Peyer's patch (tissue), 4 donors: ENCODE measurements around the gene USP3. TPM values are rescaled to one million over a fixed set of nuclear protein-coding genes. Genes with fewer than 3 reads are reported as not detected.

Experiments used
- DNase-seq, 3 donors: peaks; one replicate each; pipeline ENCODE4 v3.0.0-alpha.2; 2017 to 2019
- H3K27ac ChIP-seq, 4 donors: fragments of 200-600 bp; sonication (generic); one replicate each; pipeline ENCODE4 v1.5.1; 2016 to 2019
- H3K27me3 ChIP-seq, 2 donors: fragments of 200-600 bp; sonication (generic); one replicate each; pipeline ENCODE4 v1.5.1; 2019
- H3K36me3 ChIP-seq, 3 donors: fragments of 200-600 bp; sonication (generic); one replicate each; pipeline ENCODE4 v1.5.1; 2016 to 2019
- H3K4me1 ChIP-seq, 4 donors: fragments of 200-600 bp; sonication (generic); one replicate each; pipeline ENCODE4 v1.5.1; 2016 to 2019
- H3K4me3 ChIP-seq, 4 donors: fragments of 200-600 bp; sonication (generic); 1 replicate in 3 of 4; 2 replicates in 1 of 4; pipeline ENCODE4 v1.5.1; 2016 to 2019; ENCODE audit warnings: mild to moderate bottlenecking in 1 of 4
- H3K9me3 ChIP-seq, 4 donors: fragments of 200-600 bp; sonication (generic); one replicate each; pipeline ENCODE4 v1.5.1; 2016 to 2019; ENCODE audit warnings: mild to moderate bottlenecking in 1 of 4
- POLR2A ChIP-seq, 2 donors: fragments of 450-650 bp; IDR thresholded peaks; one replicate each; pipeline ENCODE4 v1.5.1; 2017; ENCODE audit warnings: antibody characterized with exemption in 2 of 2, mild to moderate bottlenecking in 2 of 2, moderate library complexity in 2 of 2
- total RNA-seq, 4 donors: library from RNA; depleted of rRNA; stranded (reverse); fragments of >200 nt; gene quantifications; one replicate each; pipeline ENCODE4 v1.1.0, GENCODE V29; 2016
- TF ChIP-seq, protein P1 (sequence below), 6 experiments: fragments of 450-650 bp in 4 of 6; fragments of 200-600 bp in 2 of 6; sonication (generic) in 1 of 6; IDR thresholded peaks; one replicate each; pipeline ENCODE4 v1.5.1; 2017 to 2019; ENCODE audit warnings: antibody characterized with exemption in 6 of 6, mild to moderate bottlenecking in 3 of 6, moderate library complexity in 1 of 6

Gene USP3
- total RNA-seq, 4 donors from 2014 or later = 67.8 to 86.1 (median 76.9) TPM

DNA sequence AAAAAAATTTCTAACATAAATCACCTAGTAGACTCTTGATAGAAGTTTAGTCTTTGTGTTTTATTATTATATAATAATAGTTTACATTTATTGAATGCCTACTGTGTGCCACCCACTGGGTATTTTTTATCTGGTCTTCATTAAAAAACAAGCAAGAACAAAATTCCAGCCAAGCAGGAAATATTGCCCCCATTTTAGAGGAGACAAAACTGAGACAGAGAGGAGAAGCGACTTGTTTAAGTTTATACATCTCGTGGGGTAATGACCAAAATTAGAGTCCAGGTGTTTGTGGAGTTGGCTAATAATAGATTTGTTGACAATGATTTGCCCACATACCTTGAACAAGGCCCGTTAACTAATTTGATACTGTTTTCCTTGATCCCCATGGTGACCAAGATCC, 59.7 kb downstream of the USP3 start:
- Histone ChIP-seq H3K36me3 (peaks cover 0 to 79% (median 0%) of the 10 kb centered on the region in 3 donors), H3K4me3 (no peak overlapping the region), H3K27ac (no peak overlapping the region), H3K4me1 (no peaks in the 10 kb centered on the region), H3K27me3 (no peaks in the 10 kb centered on the region), H3K9me3 (no peaks in the 10 kb centered on the region)
- no peak for TF ChIP-seq POLR2A (IDR thresholded peaks at IDR 0.05)
- TF ChIP-seq, protein P1, sequence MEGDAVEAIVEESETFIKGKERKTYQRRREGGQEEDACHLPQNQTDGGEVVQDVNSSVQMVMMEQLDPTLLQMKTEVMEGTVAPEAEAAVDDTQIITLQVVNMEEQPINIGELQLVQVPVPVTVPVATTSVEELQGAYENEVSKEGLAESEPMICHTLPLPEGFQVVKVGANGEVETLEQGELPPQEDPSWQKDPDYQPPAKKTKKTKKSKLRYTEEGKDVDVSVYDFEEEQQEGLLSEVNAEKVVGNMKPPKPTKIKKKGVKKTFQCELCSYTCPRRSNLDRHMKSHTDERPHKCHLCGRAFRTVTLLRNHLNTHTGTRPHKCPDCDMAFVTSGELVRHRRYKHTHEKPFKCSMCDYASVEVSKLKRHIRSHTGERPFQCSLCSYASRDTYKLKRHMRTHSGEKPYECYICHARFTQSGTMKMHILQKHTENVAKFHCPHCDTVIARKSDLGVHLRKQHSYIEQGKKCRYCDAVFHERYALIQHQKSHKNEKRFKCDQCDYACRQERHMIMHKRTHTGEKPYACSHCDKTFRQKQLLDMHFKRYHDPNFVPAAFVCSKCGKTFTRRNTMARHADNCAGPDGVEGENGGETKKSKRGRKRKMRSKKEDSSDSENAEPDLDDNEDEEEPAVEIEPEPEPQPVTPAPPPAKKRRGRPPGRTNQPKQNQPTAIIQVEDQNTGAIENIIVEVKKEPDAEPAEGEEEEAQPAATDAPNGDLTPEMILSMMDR (IDR thresholded peaks at IDR 0.05) = no peak
- DNase-seq = no peak

DNA sequence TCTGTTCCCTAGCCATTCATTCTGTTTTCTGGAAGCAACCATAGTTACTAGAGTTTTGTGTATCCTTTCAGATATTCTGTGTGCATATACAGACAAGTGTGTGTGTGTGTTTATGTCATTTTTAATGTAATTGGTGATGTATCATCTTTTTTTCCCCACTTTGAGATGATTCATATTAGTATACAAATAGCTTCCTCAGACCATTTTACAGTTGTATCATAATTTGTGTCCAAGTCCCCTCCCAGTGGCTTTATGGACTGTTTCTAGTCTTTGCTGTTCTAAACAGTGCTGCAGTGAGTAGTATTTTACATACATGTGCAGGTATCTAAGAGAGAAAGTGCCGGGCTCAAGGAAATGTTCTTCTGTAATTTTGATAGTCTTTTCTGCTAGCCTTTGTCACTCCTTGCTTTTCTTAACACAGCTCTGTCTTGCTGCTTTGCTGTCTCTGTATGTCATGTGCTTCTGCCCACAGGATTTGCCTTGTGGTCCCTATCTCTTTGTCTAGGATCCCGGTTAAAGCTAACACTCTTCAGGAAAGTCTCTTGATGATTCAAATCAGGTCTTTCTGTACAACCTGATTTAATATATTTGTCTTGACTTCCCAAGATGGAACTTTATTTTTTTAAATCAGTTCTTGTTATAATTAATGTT, 61.3 kb downstream of the USP3 start:
- peaks cover 0 to 79% (median 0%) of the 10 kb centered on the region in 3 donors for H3K36me3 ChIP-seq

DNA sequence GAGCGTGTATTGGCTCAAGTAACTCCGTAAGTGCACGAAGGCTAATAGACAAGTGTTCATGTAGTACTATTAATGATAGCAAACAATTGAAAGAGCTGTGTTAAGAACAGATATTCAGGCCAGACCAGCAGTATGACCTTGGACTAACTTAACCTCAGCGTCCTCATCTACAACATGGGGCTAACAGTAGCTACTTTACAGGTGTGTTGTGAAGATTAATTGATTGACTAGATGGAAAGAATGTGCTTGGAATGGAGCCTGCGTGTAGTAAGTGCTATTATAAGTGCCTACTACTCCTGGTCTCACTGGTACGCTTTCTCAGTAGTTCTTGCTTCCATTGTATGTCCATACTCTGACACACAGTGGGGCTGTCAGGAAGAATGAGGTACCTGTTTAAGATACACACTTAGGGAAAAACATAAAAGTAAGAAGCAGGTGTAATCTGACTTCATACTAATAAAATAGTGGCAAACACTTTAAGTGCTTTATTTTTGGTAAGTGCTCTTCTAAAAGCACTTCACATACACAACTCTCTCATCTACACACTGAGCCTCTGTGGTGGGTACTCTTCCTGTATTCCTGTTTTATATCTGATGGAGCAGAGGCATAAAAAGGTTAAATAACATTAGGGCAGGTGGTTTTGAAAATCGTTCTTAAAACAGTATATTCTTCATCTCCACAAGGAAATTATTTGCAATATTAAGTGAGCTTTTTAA, 68.5 kb downstream of the USP3 start:
- no peak overlapping the region for H3K4me3 ChIP-seq
- TF ChIP-seq, protein P1 (IDR thresholded peaks at IDR 0.05) = no peak
- no peak for TF ChIP-seq POLR2A (IDR thresholded peaks at IDR 0.05)
- peaks cover 0 to 61% (median 0%) of the 10 kb centered on the region in 3 donors for H3K36me3 ChIP-seq
- no peaks in the 10 kb centered on the region for H3K27me3 ChIP-seq
- DNase-seq = no peak
- H3K9me3 ChIP-seq = no peaks in the 10 kb centered on the region
- H3K27ac ChIP-seq = no peak overlapping the region
- no peaks in the 10 kb centered on the region for H3K4me1 ChIP-seq

More for the DNA sequence above, 61.3 kb downstream of the USP3 start:
- no peak overlapping the region for H3K4me3 ChIP-seq
- TF ChIP-seq, protein P1 (IDR thresholded peaks at IDR 0.05) = no peak
- TF ChIP-seq POLR2A (IDR thresholded peaks at IDR 0.05) = no peak
- no peaks in the 10 kb centered on the region for H3K27me3 ChIP-seq
- no peaks in the 10 kb centered on the region for H3K4me1 ChIP-seq
- H3K27ac ChIP-seq = no peak overlapping the region
- DNase-seq = no peak
- H3K9me3 ChIP-seq = no peaks in the 10 kb centered on the region

DNA sequence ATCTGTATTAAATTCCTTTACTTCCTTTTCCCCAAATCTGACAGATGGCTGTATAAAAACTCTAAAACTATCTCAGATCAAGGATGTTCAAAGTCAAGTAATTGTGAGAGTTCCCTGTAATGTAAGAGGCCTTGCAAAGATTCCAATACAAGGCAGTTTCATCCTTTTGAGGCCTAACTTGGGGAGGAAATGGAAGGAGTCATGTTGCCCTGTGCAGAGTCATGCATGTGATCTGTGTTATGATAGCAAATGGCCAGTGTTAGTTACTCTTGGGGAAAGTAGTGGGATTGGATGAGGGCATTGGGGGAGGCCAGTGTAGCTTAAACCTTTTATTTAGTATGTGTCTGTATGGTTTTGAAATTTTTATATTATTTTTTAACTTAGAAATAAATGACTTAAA, 69.1 kb downstream of the USP3 start:
- no peak for DNase-seq
- H3K4me1 ChIP-seq = no peaks in the 10 kb centered on the region
- H3K4me3 ChIP-seq = no peak overlapping the region
- H3K36me3 ChIP-seq = peaks cover 0 to 59% (median 0%) of the 10 kb centered on the region in 3 donors
- H3K27me3 ChIP-seq = no peaks in the 10 kb centered on the region
- TF ChIP-seq, protein P1 (IDR thresholded peaks at IDR 0.05) = no peak
- TF ChIP-seq POLR2A (IDR thresholded peaks at IDR 0.05) = no peak
- no peaks in the 10 kb centered on the region for H3K9me3 ChIP-seq
- H3K27ac ChIP-seq = no peak overlapping the region

DNA sequence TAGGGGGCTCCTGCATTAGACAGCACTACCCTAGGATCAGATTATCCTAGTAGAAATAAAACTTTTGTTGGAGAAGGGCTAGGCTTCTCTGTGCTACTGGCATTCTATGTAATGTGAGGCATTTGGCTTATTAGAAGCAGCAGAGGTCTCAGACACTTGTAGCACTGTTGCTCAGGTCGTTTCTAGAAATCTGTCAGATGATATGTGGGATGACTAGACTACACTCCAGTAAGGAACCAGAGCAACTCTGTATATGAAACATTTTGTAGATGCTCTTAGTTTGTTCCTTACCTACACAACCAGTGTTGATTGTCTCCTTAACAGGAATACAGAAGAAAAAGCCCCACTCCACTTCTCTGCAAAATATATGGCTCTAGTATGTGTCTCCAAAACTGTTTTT, 70.9 kb downstream of the USP3 start:
- H3K4me3 ChIP-seq = no peak overlapping the region
- no peaks in the 10 kb centered on the region for H3K27me3 ChIP-seq
- DNase-seq = no peak
- no peaks in the 10 kb centered on the region for H3K9me3 ChIP-seq
- H3K4me1 ChIP-seq = no peaks in the 10 kb centered on the region
- H3K27ac ChIP-seq = no peak overlapping the region
- TF ChIP-seq, protein P1 (IDR thresholded peaks at IDR 0.05) = no peak
- TF ChIP-seq POLR2A (IDR thresholded peaks at IDR 0.05) = no peak
- peaks cover 0 to 51% (median 0%) of the 10 kb centered on the region in 3 donors for H3K36me3 ChIP-seq
